H1 (cell line): Measurements from ENCODE around the gene VAT1L. TPM values are rescaled to one million over a fixed set of nuclear protein-coding genes. Genes with fewer than 3 reads are reported as not detected.

Experiments
- CTCF ChIA-PET: fragments of 300-600 bp; sonication (Branson Sonifier 250); formaldehyde crosslinking; loops from one replicate; lab custom pipeline; 2021; ENCODE audit not compliant: partially characterized antibody; lab: Charles Lee
- POLR2A ChIA-PET: fragments of 300-600 bp; sonication (Branson Sonifier 250); formaldehyde crosslinking; loops from one replicate; lab custom pipeline; 2021; ENCODE audit warnings: inconsistent platforms; ENCODE audit not compliant: partially characterized antibody; lab: Charles Lee
- DNase-seq, 2 experiments: peaks; one replicate each; pipeline versions ENCODE4 v3.0.0 to v3.0.0-alpha.2; 2010 to 2022; ENCODE audit warnings: low spot score in 2 of 2, low read depth in 1 of 2, mixed read lengths in 1 of 2
- FAIRE-seq: peaks from 2 replicates; lab custom pipeline; 2011; peaks lifted over from hg19 to GRCh38; lab: Jason Lieb, UNC
- H2AFZ ChIP-seq: 2 replicates; pipeline ENCODE4 v1.8.1; 2012; ENCODE audit warnings: low read length, inconsistent platforms
- H2AK5ac ChIP-seq: 2 replicates; pipeline ENCODE4 v1.6.1; 2013; ENCODE audit warnings: low read depth, low read length
- H2BK120ac ChIP-seq: replicated peaks from 2 replicates; pipeline ENCODE3; 2013; ENCODE audit warnings: low read depth, low read length, inconsistent platforms
- H2BK12ac ChIP-seq: 2 replicates; pipeline ENCODE4 v1.6.1; 2013; ENCODE audit warnings: low read depth, low read length
- H2BK15ac ChIP-seq: 2 replicates; pipeline ENCODE4 v1.6.1; 2013; ENCODE audit warnings: low read length
- H2BK20ac ChIP-seq: 2 replicates; pipeline ENCODE4 v1.6.1; 2013; ENCODE audit warnings: low read length
- H2BK5ac ChIP-seq: 2 replicates; pipeline ENCODE4 v1.6.1; 2013; ENCODE audit warnings: low read depth, low read length
- H3K14ac ChIP-seq: 2 replicates; pipeline ENCODE4 v1.6.1; 2013; ENCODE audit warnings: inconsistent platforms; ENCODE audit not compliant: insufficient read length
- H3K18ac ChIP-seq: 2 replicates; pipeline ENCODE4 v1.6.1; 2013; ENCODE audit warnings: low read length; ENCODE audit errors: extremely low read depth
- H3K23ac ChIP-seq: 2 replicates; pipeline ENCODE4 v1.6.1; 2013; ENCODE audit warnings: inconsistent platforms; ENCODE audit not compliant: insufficient read length
- H3K23me2 ChIP-seq: 2 replicates; pipeline ENCODE4 v1.6.1; 2013; ENCODE audit warnings: low read depth, low read length
- H3K27ac ChIP-seq: 2 replicates; pipeline ENCODE4 v1.6.1; 2011; ENCODE audit warnings: low read depth, low read length, inconsistent platforms
- H3K27me3 ChIP-seq, 4 experiments: replicated peaks in 1 of 4; 1 replicate in 1 of 4; 2 replicates in 3 of 4; pipeline versions ENCODE4 v1.6.1 to v1.8.1; 2011 to 2013; ENCODE audit warnings: low read length in 3 of 4, mild to moderate bottlenecking in 3 of 4, inconsistent platforms in 2 of 4, mixed read lengths in 2 of 4, moderate library complexity in 1 of 4; ENCODE audit not compliant: control insufficient read depth in 3 of 4, insufficient read depth in 3 of 4; ENCODE audit errors: extremely low read depth in 1 of 4
- H3K36me3 ChIP-seq, 4 experiments: 2 replicates each; pipeline versions ENCODE4 v1.6.1 to v1.8.1; 2011 to 2013; ENCODE audit warnings: mild to moderate bottlenecking in 4 of 4, low read length in 3 of 4, moderate library complexity in 2 of 4, control low read depth in 1 of 4, inconsistent platforms in 1 of 4; ENCODE audit not compliant: insufficient read depth in 4 of 4, control insufficient read depth in 2 of 4
- H3K4ac ChIP-seq: replicated peaks from 2 replicates; pipeline ENCODE3; 2013; ENCODE audit warnings: low read length, low read depth, mixed read lengths, inconsistent platforms; ENCODE audit not compliant: insufficient read length
- H3K4me1 ChIP-seq, 4 experiments: replicated peaks in 1 of 4; 1 replicate in 1 of 4; 2 replicates in 3 of 4; pipeline versions ENCODE4 v1.6.1 to v1.8.1; 2011 to 2013; ENCODE audit warnings: low read length in 3 of 4, inconsistent platforms in 2 of 4, mixed read lengths in 1 of 4; ENCODE audit not compliant: insufficient read depth in 4 of 4, control insufficient read depth in 3 of 4
- H3K4me2 ChIP-seq, 2 experiments: 2 replicates each; pipeline versions ENCODE4 v1.6.1 to v1.8.1; 2011 to 2013; ENCODE audit warnings: low read depth in 2 of 2, low read length in 2 of 2, control low read depth in 1 of 2, inconsistent platforms in 1 of 2, mild to moderate bottlenecking in 1 of 2; ENCODE audit not compliant: insufficient read depth in 1 of 2
- H3K4me3 ChIP-seq, 4 experiments: fragments of 200-600, 300-600 bp in 1 of 4; sonication (generic), shearing (Covaris generic), sonication (Bioruptor Twin) in 1 of 4; 2 replicates each; pipeline versions ENCODE4 v1.5.1 to v1.8.1; 2011 to 2016; ENCODE audit warnings: low read length in 4 of 4, low read depth in 3 of 4, control low read depth in 2 of 4, inconsistent platforms in 2 of 4, mild to moderate bottlenecking in 2 of 4, mixed read lengths in 1 of 4, moderate library complexity in 1 of 4; ENCODE audit not compliant: insufficient read depth in 2 of 4; ENCODE audit errors: extremely low read depth in 1 of 4
- H3K56ac ChIP-seq: replicated peaks from 2 replicates; pipeline ENCODE3; 2013; ENCODE audit warnings: low read depth, mild to moderate bottlenecking, mixed read lengths, low read length, inconsistent platforms; ENCODE audit not compliant: insufficient read length
- H3K79me1 ChIP-seq: 2 replicates; pipeline ENCODE4 v1.6.1; 2013; ENCODE audit warnings: low read depth, low read length, control low read depth
- H3K79me2 ChIP-seq, 2 experiments: 2 replicates each; pipeline versions ENCODE4 v1.6.1 to v1.8.1; 2012 to 2013; ENCODE audit warnings: low read length in 2 of 2, mild to moderate bottlenecking in 2 of 2, inconsistent platforms in 1 of 2; ENCODE audit not compliant: insufficient read depth in 2 of 2, control insufficient read depth in 1 of 2
- H3K9ac ChIP-seq, 4 experiments: replicated peaks in 1 of 4; 1 replicate in 1 of 4; 2 replicates in 3 of 4; pipeline versions ENCODE4 v1.6.1 to v1.8.1; 2011 to 2013; ENCODE audit warnings: low read depth in 3 of 4, low read length in 3 of 4, control low read depth in 2 of 4, mild to moderate bottlenecking in 2 of 4, moderate library complexity in 2 of 4, inconsistent platforms in 1 of 4; ENCODE audit errors: extremely low read depth in 1 of 4
- H3K9me3 ChIP-seq, 2 experiments: 2 replicates each; pipeline versions ENCODE4 v1.6.1 to v1.8.1; 2012 to 2013; ENCODE audit warnings: mild to moderate bottlenecking in 2 of 2, moderate library complexity in 2 of 2, control low read depth in 1 of 2, inconsistent platforms in 1 of 2, low read depth in 1 of 2, low read length in 1 of 2, mixed read lengths in 1 of 2; ENCODE audit not compliant: insufficient read depth in 2 of 2
- H4K20me1 ChIP-seq, 2 experiments: replicated peaks in 1 of 2; 2 replicates each; pipeline versions ENCODE3 to v1.8.1; 2011 to 2013; ENCODE audit warnings: inconsistent platforms in 2 of 2, low read length in 2 of 2, mild to moderate bottlenecking in 1 of 2; ENCODE audit not compliant: insufficient read depth in 2 of 2, control insufficient read depth in 1 of 2
- H4K5ac ChIP-seq: 2 replicates; pipeline ENCODE4 v1.6.1; 2013; ENCODE audit warnings: low read length, low read depth, mixed read lengths, inconsistent platforms; ENCODE audit not compliant: insufficient read length
- H4K8ac ChIP-seq: 2 replicates; pipeline ENCODE4 v1.8.0; 2013; ENCODE audit warnings: mild to moderate bottlenecking, moderate library complexity, low read length, inconsistent platforms; ENCODE audit not compliant: insufficient read depth; ENCODE audit errors: extremely low read depth
- H4K91ac ChIP-seq: replicated peaks from 2 replicates; pipeline ENCODE3; 2013; ENCODE audit warnings: low read length, mixed read lengths, inconsistent platforms; ENCODE audit not compliant: insufficient read length
- RAD21 ChIP-seq, 2 experiments: IDR thresholded peaks in 1 of 2; conservative IDR thresholded peaks in 1 of 2; 2 replicates each; pipeline ENCODE4 v1.6.1; 2011; ENCODE audit warnings: low read depth in 2 of 2, low read length in 2 of 2, improper control_type of control experiment in 1 of 2, inconsistent platforms in 1 of 2, mild to moderate bottlenecking in 1 of 2, moderate library complexity in 1 of 2
- RFX5 ChIP-seq: IDR thresholded peaks from 2 replicates; pipeline ENCODE4 v1.6.1; 2011; ENCODE audit warnings: low read depth, low read length, improper control_type of control experiment, borderline replicate concordance
- SRF ChIP-seq: IDR thresholded peaks from 2 replicates; pipeline ENCODE4 v1.6.1; 2011; ENCODE audit warnings: mild to moderate bottlenecking, low read depth, low read length, moderate library complexity
- TCF12 ChIP-seq: IDR thresholded peaks from 2 replicates; pipeline ENCODE4 v1.6.1; 2011; ENCODE audit warnings: low read depth, mild to moderate bottlenecking, low read length
- WGBS, 2 experiments: shearing (Covaris generic) in 1 of 2; methylation state at CpG; one replicate each; pipeline versions ENCODE4 v1.1.6 to v1.1.7; 2013 to 2015; ENCODE audit warnings: low lambda C conversion rate in 2 of 2, mixed read lengths in 2 of 2, inconsistent platforms in 1 of 2, low coverage in 1 of 2, missing lambda C conversion rate in 1 of 2; ENCODE audit not compliant: insufficient replicate concordance in 2 of 2, insufficient coverage in 1 of 2, insufficient read length in 1 of 2; ENCODE audit errors: extremely low coverage in 1 of 2, missing lambda C conversion rate in 1 of 2; 5-methylcytosine and 5-hydroxymethylcytosine counted together
- polyA plus RNA-seq, 7 experiments: library from polyadenylated mRNA; depleted of rRNA in 3 of 7; stranded (reverse) in 5 of 7; unstranded in 2 of 7; fragments of >200 nt in 5 of 7; fragments of 200-250 nt in 2 of 7; gene quantifications; 1 replicate in 5 of 7; 2 replicates in 1 of 7; 4 replicates in 1 of 7; pipeline versions ENCODE4 v1.2.1 to v1.2.3, GENCODE V29; 2011 to 2013; ENCODE audit warnings: missing spikeins in 2 of 7, mixed read lengths in 2 of 7
- total RNA-seq: library from RNA; stranded (reverse); fragmentation: NEBNext Ultra II Directional; extraction: Animal tissue kit (Norgen Biotek cat#: 25700); gene quantifications from 2 replicates; pipeline ENCODE4 v1.2.1, GENCODE V29; 2021
- TF ChIP-seq, protein P1 (sequence below): IDR thresholded peaks from 2 replicates; pipeline ENCODE4 v1.6.1; 2012; ENCODE audit warnings: inconsistent platforms
- TF ChIP-seq, protein P2 (sequence below), 3 experiments: IDR thresholded peaks; 1 replicate in 2 of 3; 2 replicates in 1 of 3; pipeline versions ENCODE4 v1.5.1 to v1.6.1; 2011; ENCODE audit warnings: low read length in 3 of 3, mild to moderate bottlenecking in 3 of 3, inconsistent platforms in 2 of 3, low read depth in 1 of 3, moderate library complexity in 1 of 3; ENCODE audit not compliant: insufficient read depth in 1 of 3; ENCODE audit errors: control extremely low read depth in 1 of 3

Gene VAT1L
- total and polyA plus RNA-seq, 2 of the 8 experiments (the other 6 are each of a cell fraction or from before 2014, with no cell fraction given) = 46.3 to 48.2 TPM

DNA sequence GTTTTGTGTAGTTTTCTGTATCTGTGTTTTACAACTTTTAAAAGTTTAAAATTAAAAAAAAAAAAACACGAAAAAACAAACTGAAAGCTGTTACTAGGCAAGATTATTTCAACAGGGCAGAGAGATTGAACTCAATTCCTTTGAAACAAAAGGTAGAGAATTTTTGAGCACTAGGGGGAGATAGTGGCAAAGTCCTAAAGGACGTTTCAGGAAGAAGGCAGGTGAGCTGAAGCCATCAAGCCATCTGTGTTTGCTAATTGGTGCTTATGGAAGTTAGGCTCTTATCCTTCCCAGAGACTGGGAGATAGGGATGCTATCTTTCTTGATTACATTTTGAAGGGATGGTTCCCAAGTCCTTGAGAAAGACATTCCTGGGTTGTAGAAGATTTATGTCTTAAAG lies 163.4 kb downstream of the VAT1L start:
- no peak overlapping the region for H2BK5ac ChIP-seq
- no peaks in the 10 kb centered on the region for H3K9me3 ChIP-seq
- TF ChIP-seq RAD21 (IDR thresholded peaks at IDR 0.05 in 1 of 2, conservative IDR thresholded peaks at IDR 0.05 in 1 of 2; ENCODE audit: low read depth in 2 of 2, low read length in 2 of 2) = peak; percentile 70 to 72
- TF ChIP-seq SRF = no peak
- TF ChIP-seq, protein P1, sequence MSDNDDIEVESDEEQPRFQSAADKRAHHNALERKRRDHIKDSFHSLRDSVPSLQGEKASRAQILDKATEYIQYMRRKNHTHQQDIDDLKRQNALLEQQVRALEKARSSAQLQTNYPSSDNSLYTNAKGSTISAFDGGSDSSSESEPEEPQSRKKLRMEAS = 0 out of 2 replicates have a peak, but pooled peaks have one; percentile 8
- TF ChIP-seq, protein P2, sequence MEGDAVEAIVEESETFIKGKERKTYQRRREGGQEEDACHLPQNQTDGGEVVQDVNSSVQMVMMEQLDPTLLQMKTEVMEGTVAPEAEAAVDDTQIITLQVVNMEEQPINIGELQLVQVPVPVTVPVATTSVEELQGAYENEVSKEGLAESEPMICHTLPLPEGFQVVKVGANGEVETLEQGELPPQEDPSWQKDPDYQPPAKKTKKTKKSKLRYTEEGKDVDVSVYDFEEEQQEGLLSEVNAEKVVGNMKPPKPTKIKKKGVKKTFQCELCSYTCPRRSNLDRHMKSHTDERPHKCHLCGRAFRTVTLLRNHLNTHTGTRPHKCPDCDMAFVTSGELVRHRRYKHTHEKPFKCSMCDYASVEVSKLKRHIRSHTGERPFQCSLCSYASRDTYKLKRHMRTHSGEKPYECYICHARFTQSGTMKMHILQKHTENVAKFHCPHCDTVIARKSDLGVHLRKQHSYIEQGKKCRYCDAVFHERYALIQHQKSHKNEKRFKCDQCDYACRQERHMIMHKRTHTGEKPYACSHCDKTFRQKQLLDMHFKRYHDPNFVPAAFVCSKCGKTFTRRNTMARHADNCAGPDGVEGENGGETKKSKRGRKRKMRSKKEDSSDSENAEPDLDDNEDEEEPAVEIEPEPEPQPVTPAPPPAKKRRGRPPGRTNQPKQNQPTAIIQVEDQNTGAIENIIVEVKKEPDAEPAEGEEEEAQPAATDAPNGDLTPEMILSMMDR (IDR thresholded peaks at IDR 0.05; ENCODE audit: control extremely low read depth in 1 of 3, insufficient read depth in 1 of 3, low read depth in 1 of 3, low read length in 3 of 3) = peak in 2 of 3 experiments; percentile 50 to 62; a peak in 3 of 4 replicates
- TF ChIP-seq TCF12 = 0 out of 2 replicates have a peak, but pooled peaks have one; percentile 46
- peak; percentile 60 for TF ChIP-seq RFX5
- ChIA-PET CTCF (interaction anchor here (0.6 to 25.9 kb wide), 18 partner anchors 11 to 277 kb away, joined by 3 to 362 read pairs (median 4); no protein-coding TSS in a partner anchor), POLR2A (interaction anchor here (0.5 to 2.0 kb wide), 2 partner anchors 15 to 20 kb away, joined by 3 to 11 read pairs; no protein-coding TSS in a partner anchor)
- WGBS, 2 experiments = 23% methylated on average over 2 of the region's 2 CpGs; no CpG with 5 or more reads in 1 of the 2 experiments
- H4K91ac ChIP-seq = no peak overlapping the region
- H3K4me2 ChIP-seq = no peak overlapping the region
- H3K4me1 ChIP-seq = peaks cover 0 to 9% (median 7%) of the 10 kb centered on the region in 4 experiments; a peak in 5 of 7 replicates
- H2BK20ac ChIP-seq = peak overlapping the region; percentile 80; the same call in 1 of the 2 replicates
- H3K36me3 ChIP-seq = peaks cover 0 to 2% (median 0%) of the 10 kb centered on the region in 4 experiments; a peak in 1 of 8 replicates
- H4K5ac ChIP-seq = no peak overlapping the region
- no peak overlapping the region for H3K27ac ChIP-seq
- H3K56ac ChIP-seq = no peak overlapping the region
- no peak overlapping the region for H3K4me3 ChIP-seq
- no peak overlapping the region for H2AK5ac ChIP-seq
- H4K20me1 ChIP-seq = no peaks in the 10 kb centered on the region
- H3K4ac ChIP-seq = no peak overlapping the region
- no peak overlapping the region for H2AFZ ChIP-seq
- no peak overlapping the region for H3K14ac ChIP-seq
- H2BK120ac ChIP-seq = no peak overlapping the region
- H3K79me2 ChIP-seq = no peaks in the 10 kb centered on the region
- H2BK12ac ChIP-seq = no peak overlapping the region
- no peak overlapping the region for H4K8ac ChIP-seq
- no peaks in the 10 kb centered on the region; the same call in 1 of the 2 replicates for H3K23me2 ChIP-seq
- no peaks in the 10 kb centered on the region for H3K27me3 ChIP-seq
- no peak overlapping the region for H3K9ac ChIP-seq
- DNase-seq (no peak), FAIRE-seq (peak; percentile 65)
- H3K18ac ChIP-seq = no peak overlapping the region; the same call in 1 of the 2 replicates
- no peaks in the 10 kb centered on the region; the same call in 1 of the 2 replicates for H3K79me1 ChIP-seq
- no peak overlapping the region for H2BK15ac ChIP-seq
- H3K23ac ChIP-seq = no peak overlapping the region
